ENCODE data around the gene PCID2.

PCID2 gene

DNA sequence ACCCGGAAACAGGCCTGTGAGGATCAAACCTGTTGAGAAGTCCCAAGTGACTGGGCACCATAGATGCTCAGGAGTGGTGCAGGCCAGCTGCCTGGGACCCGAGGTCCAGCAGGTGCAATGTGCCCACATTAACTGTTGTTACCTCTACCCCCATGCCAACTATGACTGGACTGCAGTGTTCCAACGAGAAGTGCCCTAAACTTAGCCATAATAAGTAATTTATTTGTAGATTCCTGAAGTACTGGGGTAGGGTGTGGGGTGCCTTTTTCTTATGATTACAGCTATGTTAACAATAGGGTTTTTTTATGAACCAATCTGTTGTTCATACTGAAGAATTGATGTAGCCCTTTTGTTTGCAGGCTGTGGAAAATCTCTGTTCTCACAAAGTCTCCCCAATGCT lies 10.1 kb upstream of the PCID2 start:
- no peaks in the 10 kb centered on the region for H3K9me3 ChIP-seq
- TF ChIP-seq, protein P1, sequence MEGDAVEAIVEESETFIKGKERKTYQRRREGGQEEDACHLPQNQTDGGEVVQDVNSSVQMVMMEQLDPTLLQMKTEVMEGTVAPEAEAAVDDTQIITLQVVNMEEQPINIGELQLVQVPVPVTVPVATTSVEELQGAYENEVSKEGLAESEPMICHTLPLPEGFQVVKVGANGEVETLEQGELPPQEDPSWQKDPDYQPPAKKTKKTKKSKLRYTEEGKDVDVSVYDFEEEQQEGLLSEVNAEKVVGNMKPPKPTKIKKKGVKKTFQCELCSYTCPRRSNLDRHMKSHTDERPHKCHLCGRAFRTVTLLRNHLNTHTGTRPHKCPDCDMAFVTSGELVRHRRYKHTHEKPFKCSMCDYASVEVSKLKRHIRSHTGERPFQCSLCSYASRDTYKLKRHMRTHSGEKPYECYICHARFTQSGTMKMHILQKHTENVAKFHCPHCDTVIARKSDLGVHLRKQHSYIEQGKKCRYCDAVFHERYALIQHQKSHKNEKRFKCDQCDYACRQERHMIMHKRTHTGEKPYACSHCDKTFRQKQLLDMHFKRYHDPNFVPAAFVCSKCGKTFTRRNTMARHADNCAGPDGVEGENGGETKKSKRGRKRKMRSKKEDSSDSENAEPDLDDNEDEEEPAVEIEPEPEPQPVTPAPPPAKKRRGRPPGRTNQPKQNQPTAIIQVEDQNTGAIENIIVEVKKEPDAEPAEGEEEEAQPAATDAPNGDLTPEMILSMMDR (IDR thresholded peaks at IDR 0.05) = no peak
- H3K4me1 ChIP-seq = peaks cover 0 to 33% (median 21%) of the 10 kb centered on the region in 4 donors
- H3K27ac ChIP-seq = no peak overlapping the region
- H3K4me3 ChIP-seq = no peak overlapping the region
- H3K27me3 ChIP-seq = no peaks in the 10 kb centered on the region
- intact Hi-C loops (cut with DNase I; ENCODE audit: low total_unique reads) = loop anchor here (10.0 kb wide), 2 partner anchors 236 to 274 kb away; partner anchors contain the start of gene ADPRHL1
- peaks cover 0 to 39% (median 29%) of the 10 kb centered on the region in 3 donors for H3K36me3 ChIP-seq
- DNase-seq = no peak

DNA sequence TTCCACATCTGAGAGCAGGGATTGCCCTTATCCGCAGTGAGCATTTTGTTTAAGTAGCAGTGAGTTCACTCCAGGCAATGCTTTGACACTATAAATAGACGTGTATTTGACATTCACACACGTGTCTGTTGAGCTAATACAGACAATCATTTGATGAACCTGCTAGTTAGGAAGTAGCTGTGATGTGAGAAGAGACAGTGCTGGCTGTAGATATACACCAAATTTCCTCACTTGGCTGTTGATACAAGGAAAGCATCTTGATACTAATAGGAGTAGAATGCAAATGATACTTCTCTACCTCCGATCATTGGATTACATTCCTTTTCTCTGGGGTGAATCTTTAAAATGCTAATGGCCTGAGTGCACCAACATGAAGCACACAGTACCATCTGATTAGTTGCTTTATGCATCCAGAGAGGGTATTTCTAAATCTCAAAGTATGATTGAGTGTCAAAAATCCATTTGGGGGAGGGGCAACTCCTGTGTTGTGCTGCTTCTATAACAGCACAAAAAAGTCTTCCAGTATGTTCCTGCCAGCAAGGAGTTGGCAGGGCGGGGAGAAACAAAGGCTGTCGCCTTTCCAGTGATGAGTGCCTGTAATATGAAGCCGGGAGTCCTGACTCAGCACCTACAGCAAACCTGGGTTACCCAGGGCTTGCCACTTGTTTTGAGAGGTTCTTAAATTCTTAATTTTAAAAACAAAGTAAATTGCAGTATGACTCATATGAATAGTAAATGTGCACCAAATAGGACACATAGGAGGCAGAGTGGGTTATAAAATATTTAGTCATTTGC lies 8.0 kb upstream of the PCID2 start:
- H3K9me3 ChIP-seq = no peaks in the 10 kb centered on the region
- H3K4me1 ChIP-seq = peaks cover 0 to 37% (median 24%) of the 10 kb centered on the region in 4 donors
- no peak for DNase-seq
- peaks cover 0 to 23% (median 22%) of the 10 kb centered on the region in 3 donors for H3K36me3 ChIP-seq
- intact Hi-C loops (cut with DNase I; ENCODE audit: low total_unique reads) = loop anchor here (10.0 kb wide), 2 partner anchors 238 to 272 kb away; partner anchors contain the start of gene ADPRHL1
- no peak overlapping the region for H3K4me3 ChIP-seq
- no peaks in the 10 kb centered on the region for H3K27me3 ChIP-seq
- TF ChIP-seq, protein P1 (IDR thresholded peaks at IDR 0.05) = no peak
- H3K27ac ChIP-seq = peak overlapping the region in 1 of 2 donors; percentile 15

DNA sequence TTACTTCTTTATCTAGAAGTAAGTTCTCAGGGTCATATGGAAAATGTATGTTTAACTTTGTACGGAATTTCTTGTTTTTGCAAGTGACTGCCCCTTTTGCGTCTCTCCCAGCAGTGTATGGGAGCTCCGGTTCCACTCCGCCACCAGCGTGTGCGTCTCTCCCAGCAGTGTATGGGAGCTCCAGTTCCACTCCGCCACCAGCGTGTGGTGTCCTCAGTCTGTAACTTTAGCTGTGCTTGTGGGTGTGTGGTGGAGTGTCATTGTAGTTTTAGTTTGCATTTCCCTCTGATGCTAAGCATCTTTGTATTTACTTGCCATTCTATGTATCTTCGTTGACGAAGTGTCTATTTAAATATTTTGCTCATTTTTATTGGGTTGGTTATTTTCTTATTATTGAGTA lies 3.3 kb upstream of the PCID2 start:
- TF ChIP-seq, protein P1 (IDR thresholded peaks at IDR 0.05) = no peak
- Histone ChIP-seq H3K27ac (no peak overlapping the region), H3K36me3 (no peaks in the 10 kb centered on the region), H3K9me3 (no peaks in the 10 kb centered on the region), H3K4me3 (no peak overlapping the region), H3K4me1 (peaks cover 0 to 57% (median 43%) of the 10 kb centered on the region in 4 donors), H3K27me3 (no peaks in the 10 kb centered on the region)
- intact Hi-C loops (cut with DNase I; ENCODE audit: low total_unique reads) = loop anchor here (10.0 kb wide), 2 partner anchors 243 to 267 kb away; partner anchors contain the start of gene ADPRHL1
- DNase-seq = no peak

DNA sequence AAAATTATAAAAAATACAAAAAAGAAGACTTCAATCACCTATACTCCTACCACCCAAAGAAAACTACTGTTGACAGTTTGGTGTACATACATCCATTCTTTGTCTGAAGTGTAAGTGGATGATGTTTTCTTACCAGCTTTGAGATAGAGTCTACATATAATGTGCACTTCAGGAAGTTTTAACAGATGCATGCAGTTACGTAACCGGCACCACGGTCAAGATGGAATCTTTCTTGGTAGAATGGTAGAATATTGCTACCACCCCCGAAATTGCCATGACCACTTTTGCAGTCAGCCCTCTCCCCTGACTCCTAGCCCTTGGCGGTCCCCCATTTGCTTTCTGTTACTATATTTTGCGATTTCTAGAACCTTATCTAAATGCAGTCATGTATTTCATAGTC lies 2.4 kb upstream of the PCID2 start:
- Histone ChIP-seq H3K4me3 (peak overlapping the region in 1 of 2 donors; percentile 80), H3K36me3 (no peaks in the 10 kb centered on the region), H3K27me3 (no peaks in the 10 kb centered on the region), H3K4me1 (peaks cover 0 to 56% (median 38%) of the 10 kb centered on the region in 4 donors), H3K9me3 (no peaks in the 10 kb centered on the region), H3K27ac (no peak overlapping the region)
- TF ChIP-seq, protein P1 (IDR thresholded peaks at IDR 0.05) = no peak
- no peak for DNase-seq
- intact Hi-C loops (cut with DNase I; ENCODE audit: low total_unique reads) = loop anchor here (10.0 kb wide), 2 partner anchors 244 to 266 kb away; partner anchors contain the start of gene ADPRHL1

DNA sequence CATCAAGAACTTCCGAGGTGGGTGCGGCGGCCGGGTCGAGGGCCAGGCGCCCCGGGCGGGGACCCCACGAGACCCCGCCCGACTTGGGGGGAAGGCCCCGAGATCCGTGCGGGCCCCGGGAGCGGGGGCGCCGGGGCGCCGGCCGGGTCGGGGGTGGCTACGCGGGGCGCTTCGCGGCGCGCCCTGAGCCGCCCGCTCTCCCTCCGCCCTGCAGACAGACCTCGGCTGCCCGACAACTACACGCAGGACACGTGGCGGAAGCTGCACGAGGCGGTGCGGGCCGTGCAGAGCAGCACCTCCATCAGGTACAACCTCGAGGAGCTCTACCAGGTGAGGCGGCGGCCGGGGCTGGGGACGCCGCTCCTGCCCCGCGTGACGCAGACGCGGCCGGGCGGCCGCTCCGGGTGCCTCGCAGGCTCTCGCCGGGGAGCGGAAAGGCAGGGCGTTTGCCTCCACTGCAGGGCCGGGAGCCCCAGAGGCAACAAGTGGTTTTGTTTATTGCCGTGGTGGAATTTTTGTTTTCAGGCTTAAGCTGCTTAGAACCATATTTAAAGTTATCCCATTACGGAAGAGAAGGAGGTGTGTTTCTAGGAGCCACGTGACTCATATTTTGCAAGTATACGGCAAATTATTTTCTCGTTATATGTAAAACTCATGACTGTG lies 1.4 kb upstream of the PCID2 start:
- peak overlapping the region; percentile 80 to 99 for H3K4me3 ChIP-seq
- H3K9me3 ChIP-seq = no peaks in the 10 kb centered on the region
- H3K27ac ChIP-seq = peak overlapping the region; percentile 97 to 98
- H3K4me1 ChIP-seq = peaks cover 0 to 53% (median 36%) of the 10 kb centered on the region in 4 donors
- intact Hi-C loops (cut with DNase I; ENCODE audit: low total_unique reads) = loop anchor here (10.0 kb wide), 3 partner anchors 55 to 265 kb away; partner anchors contain the start of genes ADPRHL1 and PROZ
- TF ChIP-seq, protein P1 (IDR thresholded peaks at IDR 0.05) = no peak
- peak; percentile 43 to 72 for DNase-seq
- peaks cover 0 to under 1% (median 0%) of the 10 kb centered on the region in 3 donors for H3K36me3 ChIP-seq
- no peaks in the 10 kb centered on the region for H3K27me3 ChIP-seq

Measured in tibial artery (tissue), 4 donors.